Activated naive CD4-positive, alpha-beta T cell treated with anti-CD3 and anti-CD28 coated beads, Interleukin-2, amount 50 U/mL, for 24 hours (primary cell): Measurements from ENCODE around the gene CADM2.
"Not testable (repeated sequence)": the region's sequence is repeated elsewhere in the genome, so short reads cannot be mapped to it uniquely, and the experiment has no call there.

Experiments used
- H3K27ac Mint-ChIP-seq: one replicate; pipeline ENCODE4 v1.8.0; 2021; ENCODE audit warnings: mild to moderate bottlenecking, mixed read lengths
- H3K27me3 Mint-ChIP-seq: one replicate; pipeline ENCODE4 v1.8.0; 2021; ENCODE audit warnings: mixed read lengths
- H3K36me3 Mint-ChIP-seq: one replicate; pipeline ENCODE4 v1.8.0; 2021; ENCODE audit warnings: mixed read lengths
- H3K4me1 Mint-ChIP-seq: one replicate; pipeline ENCODE4 v1.8.0; 2021; ENCODE audit warnings: mixed read lengths
- H3K4me3 Mint-ChIP-seq: one replicate; pipeline ENCODE4 v1.8.0; 2021; ENCODE audit warnings: mild to moderate bottlenecking, mixed read lengths
- H3K9me3 Mint-ChIP-seq: one replicate; pipeline ENCODE4 v1.8.0; 2021; ENCODE audit warnings: mixed read lengths

The CADM2 gene

DNA sequence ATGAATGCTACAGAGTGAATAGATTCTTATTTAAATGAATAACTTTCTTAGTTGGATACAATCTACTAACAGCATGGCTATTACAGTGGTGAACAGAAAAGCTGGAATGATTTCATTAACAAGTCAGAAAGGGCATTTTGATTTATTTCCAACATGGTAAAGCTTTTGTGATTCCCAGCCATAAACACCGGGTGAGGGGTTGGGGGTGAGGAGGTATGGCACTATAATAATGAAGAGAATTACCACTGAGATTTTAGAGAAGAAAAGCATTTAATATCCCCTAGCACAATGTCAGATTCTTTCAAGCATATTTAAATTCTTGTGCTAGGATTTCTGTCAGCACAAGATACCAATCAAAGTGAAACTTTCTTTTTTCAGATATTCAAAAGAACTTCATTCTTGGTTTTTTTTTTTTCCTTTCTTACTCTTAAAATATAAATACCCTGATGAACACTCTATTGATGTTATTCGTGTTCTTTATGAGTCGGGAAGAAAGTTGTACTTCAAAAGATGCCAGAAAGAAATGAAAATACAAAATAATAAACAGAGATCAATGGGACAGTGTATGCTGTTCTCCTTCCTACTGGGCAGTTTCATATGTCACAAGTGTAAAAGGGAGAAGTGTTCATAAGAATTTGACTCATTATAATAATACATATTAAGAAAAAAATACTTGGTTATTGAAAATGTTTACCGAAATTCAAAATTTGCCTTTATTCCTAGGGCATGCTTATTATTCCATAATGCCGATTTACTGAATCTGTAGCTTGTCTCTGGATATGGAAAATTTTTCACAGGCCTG, 522.8 kb downstream of the CADM2 start:
- Mint-ChIP-seq H3K4me1 (no peaks in the 10 kb centered on the region), H3K27me3 (no peaks in the 10 kb centered on the region), H3K4me3 (no peak overlapping the region), H3K36me3 (no peaks in the 10 kb centered on the region), H3K9me3 (no peaks in the 10 kb centered on the region), H3K27ac (no peak overlapping the region)

DNA sequence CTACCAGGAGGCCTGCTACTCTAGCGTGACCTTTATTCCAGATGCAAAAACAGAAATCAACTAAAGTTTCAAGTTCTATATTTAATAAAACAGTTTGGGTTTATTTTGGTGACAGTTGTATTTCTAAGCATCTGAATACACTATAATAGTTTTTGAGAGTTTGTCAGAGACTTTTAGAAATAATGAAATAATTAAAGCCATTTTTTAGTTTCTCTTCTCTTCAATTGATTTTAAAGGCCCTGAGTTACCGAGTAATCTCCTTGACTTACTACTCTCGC, 523.4 kb downstream of the CADM2 start:
- Mint-ChIP-seq H3K9me3 (no peaks in the 10 kb centered on the region), H3K27me3 (no peaks in the 10 kb centered on the region), H3K4me3 (no peak overlapping the region), H3K4me1 (no peaks in the 10 kb centered on the region), H3K36me3 (no peaks in the 10 kb centered on the region), H3K27ac (no peak overlapping the region)

DNA sequence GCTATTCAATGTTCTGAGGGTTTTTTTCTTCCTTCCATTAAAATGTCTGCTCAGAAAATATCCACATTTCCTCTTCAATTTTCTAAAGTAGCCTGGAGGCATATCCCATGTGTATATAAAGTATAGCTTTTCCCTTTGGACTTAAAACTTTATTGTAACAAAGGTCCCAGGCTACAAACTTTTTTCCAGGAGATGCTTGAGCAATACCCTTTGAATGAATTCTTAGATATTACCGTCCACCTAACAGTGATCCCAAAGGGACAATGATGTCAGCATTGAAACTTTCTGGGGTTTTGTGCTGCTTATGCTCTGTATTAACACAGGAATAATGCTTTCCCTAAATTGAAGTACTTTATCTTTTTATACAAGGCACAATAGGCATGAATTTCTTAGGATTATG, 525.2 kb downstream of the CADM2 start:
- H3K9me3 Mint-ChIP-seq, result no peaks in the 10 kb centered on the region
- no peaks in the 10 kb centered on the region for H3K27me3 Mint-ChIP-seq
- H3K4me1 Mint-ChIP-seq, result no peaks in the 10 kb centered on the region
- H3K4me3 Mint-ChIP-seq, result no peak overlapping the region
- H3K27ac Mint-ChIP-seq, result no peak overlapping the region
- H3K36me3 Mint-ChIP-seq, result no peaks in the 10 kb centered on the region

DNA sequence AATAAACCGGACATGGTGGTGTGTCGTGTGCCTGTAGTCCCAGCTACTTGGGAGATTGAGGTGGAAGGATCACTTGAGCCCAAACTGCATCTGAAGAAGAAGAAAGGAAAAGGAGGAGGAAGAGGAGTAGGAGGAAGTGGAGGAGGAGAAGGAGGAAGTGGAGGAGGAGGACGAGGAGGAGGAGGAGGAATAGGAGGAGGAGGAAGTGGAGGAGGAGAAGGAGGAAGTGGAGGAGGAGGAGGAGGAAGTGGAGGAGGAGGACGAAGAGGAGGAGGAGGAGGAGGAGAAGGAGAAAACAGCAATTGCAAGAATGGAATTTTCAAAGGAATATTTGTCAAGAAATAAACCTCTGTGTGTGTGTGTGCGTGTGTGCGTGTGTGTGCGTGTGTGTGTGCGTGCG, 528.6 kb downstream of the CADM2 start:
- Mint-ChIP-seq H3K27ac (no peak overlapping the region), H3K4me1 (no peaks in the 10 kb centered on the region), H3K36me3 (no peaks in the 10 kb centered on the region), H3K27me3 (no peaks in the 10 kb centered on the region), H3K4me3 (no peak overlapping the region), H3K9me3 (no peaks in the 10 kb centered on the region)

DNA sequence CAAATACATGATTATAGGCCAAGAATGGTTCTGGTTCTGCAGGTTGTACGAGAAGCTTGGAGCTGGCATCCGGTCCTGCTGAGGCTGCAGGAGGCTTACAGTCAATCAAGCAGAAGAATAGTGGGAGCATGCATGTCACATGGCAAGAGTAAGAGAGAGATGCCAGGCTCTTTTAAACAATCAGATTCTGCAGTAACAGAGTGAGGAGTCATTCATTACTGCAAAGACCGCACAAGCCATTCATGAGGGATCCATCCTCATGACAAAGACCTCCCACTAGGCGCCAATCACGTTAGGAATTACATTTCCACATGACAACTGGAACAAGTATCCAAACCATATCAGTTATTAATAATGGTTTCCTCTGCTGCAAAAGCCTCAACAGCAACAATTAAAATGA, 536.8 kb downstream of the CADM2 start:
- Mint-ChIP-seq H3K4me3 (no peak overlapping the region), H3K36me3 (no peaks in the 10 kb centered on the region), H3K27me3 (no peaks in the 10 kb centered on the region), H3K27ac (no peak overlapping the region), H3K4me1 (no peaks in the 10 kb centered on the region), H3K9me3 (peaks cover 3% of the 10 kb centered on the region)

DNA sequence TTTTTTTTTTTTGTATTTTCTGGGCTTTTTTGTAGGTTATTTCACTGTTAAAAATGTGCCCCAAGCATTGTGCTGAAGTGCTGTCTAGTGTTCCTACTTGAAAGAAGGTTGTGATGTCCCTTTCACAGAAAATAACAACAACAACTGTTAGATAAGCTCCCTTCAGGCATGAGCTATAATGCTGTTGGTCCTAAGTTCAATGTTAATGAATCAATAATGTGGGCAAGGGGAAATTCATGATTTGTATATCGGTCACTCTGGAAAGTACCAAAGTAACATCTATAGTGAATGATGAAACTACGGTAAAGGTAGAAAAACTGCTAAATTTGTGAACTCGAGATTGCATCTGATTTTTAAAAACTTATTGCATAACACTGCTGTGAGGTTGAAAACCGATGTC, 539.4 kb downstream of the CADM2 start:
- H3K4me1 Mint-ChIP-seq, result no peaks in the 10 kb centered on the region
- no peak overlapping the region for H3K4me3 Mint-ChIP-seq
- no peaks in the 10 kb centered on the region for H3K27me3 Mint-ChIP-seq
- H3K36me3 Mint-ChIP-seq, result no peaks in the 10 kb centered on the region
- peaks cover 3% of the 10 kb centered on the region for H3K9me3 Mint-ChIP-seq
- H3K27ac Mint-ChIP-seq, result no peak overlapping the region

DNA sequence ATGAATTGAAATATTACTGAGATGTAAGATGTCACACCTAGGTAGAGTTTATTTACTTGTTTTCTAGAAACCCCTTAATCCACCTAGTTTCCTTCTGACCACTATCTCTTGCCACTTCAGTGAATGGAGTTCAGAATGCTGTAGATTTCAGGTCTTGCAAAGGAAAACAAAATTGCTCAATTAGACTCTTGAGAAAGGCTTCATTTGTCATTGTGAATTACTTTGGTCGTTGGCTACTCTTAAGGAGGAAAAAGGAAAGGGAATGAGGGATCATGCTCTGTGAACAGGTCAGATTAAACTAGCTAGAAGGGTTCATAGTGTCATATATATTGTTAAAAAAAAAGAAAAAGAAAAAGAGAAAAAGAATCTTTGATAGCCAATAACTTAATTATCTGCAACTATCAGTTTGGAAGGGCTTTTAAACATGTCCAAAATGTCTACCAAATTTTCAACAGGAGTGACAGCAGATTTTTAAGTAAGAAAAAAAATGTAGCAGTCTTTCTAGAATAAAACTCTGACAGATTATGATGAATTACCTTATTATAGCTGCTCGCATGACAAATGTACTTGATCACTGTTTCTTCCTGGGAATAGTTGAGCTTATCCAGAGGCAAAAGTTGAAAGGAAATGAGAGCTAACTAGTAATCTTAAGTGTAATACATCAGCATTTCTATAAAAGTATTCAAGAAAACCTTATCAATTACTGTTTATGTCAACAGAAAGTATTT, 543.5 kb downstream of the CADM2 start:
- no peak overlapping the region for H3K27ac Mint-ChIP-seq

DNA sequence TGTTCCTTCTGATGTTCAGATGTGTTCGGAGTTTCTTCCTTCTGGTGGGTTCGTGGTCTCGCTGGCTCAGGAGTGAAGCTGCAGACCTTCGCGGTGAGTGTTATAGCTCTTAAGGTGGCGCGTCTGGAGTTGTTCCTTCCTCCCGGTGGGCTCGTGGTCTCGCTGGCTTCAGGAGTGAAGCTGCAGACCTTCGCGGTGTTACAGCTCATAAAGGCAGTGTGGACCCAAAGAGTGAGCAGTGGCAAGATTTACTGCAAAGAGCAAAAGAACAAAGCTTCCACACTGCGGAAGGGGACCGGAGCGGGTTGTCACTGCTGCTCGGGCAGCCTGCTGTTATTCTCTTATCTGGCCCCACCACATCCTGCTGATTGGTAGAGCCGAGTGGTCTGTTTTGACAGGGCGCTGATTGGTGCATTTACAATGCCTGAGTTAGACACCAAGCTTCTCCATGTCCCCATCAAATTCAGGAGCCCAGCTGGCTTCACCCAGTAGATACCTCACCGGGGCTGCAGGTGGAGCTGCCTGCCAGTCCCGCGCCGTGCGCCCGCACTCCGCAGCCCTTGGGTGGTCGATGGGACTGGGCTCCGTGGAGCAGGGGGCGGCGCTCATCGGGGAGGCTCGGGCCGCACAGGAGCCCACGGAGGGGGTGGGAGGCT, 545.5 kb downstream of the CADM2 start:
- not testable (repeated sequence) for H3K27ac Mint-ChIP-seq, H3K9me3 Mint-ChIP-seq, H3K36me3 Mint-ChIP-seq, H3K4me1 Mint-ChIP-seq, H3K27me3 Mint-ChIP-seq
- H3K4me3 Mint-ChIP-seq, result peak overlapping the region; percentile 43

More for the DNA sequence above, 543.5 kb downstream of the CADM2 start:
- no peaks in the 10 kb centered on the region for H3K4me1 Mint-ChIP-seq
- H3K27me3 Mint-ChIP-seq, result no peaks in the 10 kb centered on the region
- no peaks in the 10 kb centered on the region for H3K9me3 Mint-ChIP-seq
- no peaks in the 10 kb centered on the region for H3K36me3 Mint-ChIP-seq
- no peak overlapping the region for H3K4me3 Mint-ChIP-seq

DNA sequence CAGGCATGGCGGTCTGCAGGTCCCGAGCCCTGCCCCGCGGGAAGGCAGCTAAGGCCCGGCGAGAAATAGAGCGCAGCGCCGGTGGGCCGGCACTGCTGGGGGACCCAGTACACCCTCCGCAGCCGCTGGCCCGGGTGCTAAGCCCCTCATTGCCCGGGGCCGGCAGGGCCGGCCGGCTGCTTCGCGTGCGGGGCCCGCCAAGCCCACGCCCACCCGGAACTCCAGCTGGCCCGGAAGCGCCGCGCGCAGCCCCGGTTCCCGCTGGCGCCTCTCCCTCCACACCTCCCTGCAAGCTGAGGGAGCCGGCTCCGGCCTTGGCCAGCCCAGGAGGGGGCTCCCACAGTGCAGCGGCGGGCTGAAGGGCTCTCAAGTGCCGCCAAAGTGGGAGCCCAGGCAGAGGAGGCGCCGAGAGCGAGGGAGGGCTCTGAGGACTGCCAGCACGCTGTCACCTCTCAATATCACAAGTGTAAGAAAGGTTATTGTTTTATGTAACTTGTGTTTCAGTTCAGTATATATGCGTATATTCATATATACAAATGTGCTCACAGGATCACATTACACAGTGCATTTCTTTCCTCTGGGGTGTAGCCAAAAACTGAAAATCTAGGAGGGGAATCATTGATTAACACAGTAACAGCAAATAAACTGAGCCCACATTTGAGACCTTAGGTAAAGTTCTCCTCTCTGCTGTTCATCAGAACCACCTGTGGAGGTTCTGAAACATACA, 546.2 kb downstream of the CADM2 start:
- not testable (repeated sequence) for H3K27ac Mint-ChIP-seq, H3K4me3 Mint-ChIP-seq, H3K27me3 Mint-ChIP-seq, H3K4me1 Mint-ChIP-seq, H3K9me3 Mint-ChIP-seq, H3K36me3 Mint-ChIP-seq

DNA sequence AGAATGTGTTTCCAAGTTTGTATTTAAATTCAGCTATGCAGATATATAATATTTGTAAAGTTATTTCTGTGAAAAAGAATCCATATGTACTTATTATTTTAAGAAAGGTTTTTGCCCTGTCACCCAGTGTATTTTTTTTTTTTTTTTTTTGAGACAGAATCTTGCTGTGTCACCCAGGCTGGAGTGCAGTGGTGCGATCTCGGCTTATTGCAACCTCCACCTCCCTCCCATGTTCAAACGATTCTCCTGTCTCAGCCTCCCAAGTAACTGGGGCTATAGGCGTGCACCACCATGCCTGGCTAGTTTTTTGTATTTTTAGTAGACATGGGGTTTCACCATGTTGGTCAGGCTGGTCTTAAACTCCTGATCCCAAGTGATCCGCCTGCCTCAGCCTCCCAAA, 548.3 kb downstream of the CADM2 start:
- H3K9me3 Mint-ChIP-seq, H3K27ac Mint-ChIP-seq, H3K27me3 Mint-ChIP-seq, H3K4me3 Mint-ChIP-seq, H3K4me1 Mint-ChIP-seq, H3K36me3 Mint-ChIP-seq: not testable (repeated sequence)

DNA sequence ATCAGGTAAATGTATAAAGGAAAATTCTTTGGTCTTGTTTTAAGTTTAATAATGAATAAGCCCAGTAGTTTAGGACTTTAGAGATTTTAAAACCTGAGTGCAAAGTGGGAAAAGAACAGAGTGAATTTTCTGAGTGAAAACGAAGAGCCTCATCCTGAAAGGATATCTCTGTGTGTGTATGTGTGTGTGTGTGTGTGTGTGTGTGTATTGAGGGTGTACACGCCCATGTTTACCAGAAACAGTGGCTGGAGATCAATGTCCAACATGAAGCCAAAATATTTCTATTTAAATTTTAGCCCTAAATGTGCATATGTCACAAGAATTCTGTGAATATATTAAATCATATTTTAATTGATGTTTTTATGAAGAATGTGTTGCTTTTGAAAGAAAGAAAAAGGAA, 549.9 kb downstream of the CADM2 start:
- no peak overlapping the region for H3K27ac Mint-ChIP-seq
- H3K9me3 Mint-ChIP-seq, result no peaks in the 10 kb centered on the region
- H3K4me3 Mint-ChIP-seq, result no peak overlapping the region
- H3K4me1 Mint-ChIP-seq, result no peaks in the 10 kb centered on the region
- no peaks in the 10 kb centered on the region for H3K27me3 Mint-ChIP-seq
- H3K36me3 Mint-ChIP-seq, result no peaks in the 10 kb centered on the region

DNA sequence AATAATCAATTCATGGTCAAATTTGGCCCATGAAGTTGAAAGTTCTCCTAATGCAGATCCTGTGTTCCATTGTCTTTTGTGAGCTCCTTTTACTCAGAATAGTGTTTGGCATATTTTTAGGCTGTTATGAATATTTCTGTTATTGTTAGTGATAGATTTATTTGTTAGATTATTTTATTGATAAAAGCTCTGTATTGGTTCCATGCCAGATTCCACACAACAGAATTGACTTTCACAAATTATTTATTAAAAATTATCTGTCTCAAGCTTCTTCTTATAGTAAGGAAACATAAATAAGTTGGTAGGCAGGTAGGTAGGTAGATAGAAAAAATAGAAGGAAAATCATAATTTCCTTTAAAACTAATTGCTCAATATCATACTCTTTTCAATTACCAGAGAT, 557.4 kb downstream of the CADM2 start:
- Mint-ChIP-seq H3K4me1 (no peaks in the 10 kb centered on the region), H3K9me3 (no peaks in the 10 kb centered on the region), H3K36me3 (no peaks in the 10 kb centered on the region), H3K27ac (no peak overlapping the region), H3K4me3 (no peak overlapping the region), H3K27me3 (no peaks in the 10 kb centered on the region)

DNA sequence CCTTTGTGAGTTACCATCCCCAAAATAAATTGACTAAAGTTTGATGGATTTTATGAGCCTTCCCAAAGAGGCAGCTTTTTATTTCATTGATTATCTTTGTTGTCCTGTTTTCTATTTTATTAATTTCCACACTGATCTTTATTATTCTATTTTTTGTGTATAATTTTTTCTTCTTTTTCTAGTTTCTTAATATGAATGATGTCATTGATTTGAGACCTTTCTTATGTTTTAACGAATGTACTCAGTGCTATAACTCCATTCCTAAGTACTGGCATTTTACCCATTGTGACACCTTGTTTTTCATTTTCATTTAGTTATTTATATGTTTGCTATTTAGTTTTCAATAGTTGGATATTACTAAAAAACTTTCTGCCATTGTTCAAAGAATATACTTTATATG, 565.3 kb downstream of the CADM2 start:
- Mint-ChIP-seq H3K4me3 (no peak overlapping the region), H3K27me3 (no peaks in the 10 kb centered on the region), H3K36me3 (no peaks in the 10 kb centered on the region), H3K4me1 (no peaks in the 10 kb centered on the region), H3K9me3 (peaks cover 8% of the 10 kb centered on the region), H3K27ac (no peak overlapping the region)

DNA sequence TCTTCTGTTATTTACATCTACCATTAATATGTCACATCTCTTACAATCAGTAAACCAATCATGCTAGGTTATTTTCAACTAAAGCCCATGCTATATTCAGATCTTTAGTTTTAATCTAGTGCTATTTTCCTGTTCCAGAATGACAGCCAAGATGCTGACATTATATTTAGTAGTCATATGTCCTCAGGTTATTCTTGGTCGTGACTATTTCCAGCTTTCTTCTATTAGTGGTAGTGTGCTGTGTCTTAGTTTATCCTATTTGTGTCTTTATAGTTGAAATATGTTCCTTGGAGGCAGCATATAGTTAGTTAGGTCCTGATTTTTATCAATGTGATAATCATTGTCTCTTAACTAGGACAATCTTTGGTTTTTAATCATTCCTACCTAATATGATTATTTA, 566.5 kb downstream of the CADM2 start:
- H3K36me3 Mint-ChIP-seq, result no peaks in the 10 kb centered on the region
- no peaks in the 10 kb centered on the region for H3K4me1 Mint-ChIP-seq
- peaks cover 8% of the 10 kb centered on the region for H3K9me3 Mint-ChIP-seq
- H3K27ac Mint-ChIP-seq, result no peak overlapping the region
- no peaks in the 10 kb centered on the region for H3K27me3 Mint-ChIP-seq
- H3K4me3 Mint-ChIP-seq, result no peak overlapping the region

DNA sequence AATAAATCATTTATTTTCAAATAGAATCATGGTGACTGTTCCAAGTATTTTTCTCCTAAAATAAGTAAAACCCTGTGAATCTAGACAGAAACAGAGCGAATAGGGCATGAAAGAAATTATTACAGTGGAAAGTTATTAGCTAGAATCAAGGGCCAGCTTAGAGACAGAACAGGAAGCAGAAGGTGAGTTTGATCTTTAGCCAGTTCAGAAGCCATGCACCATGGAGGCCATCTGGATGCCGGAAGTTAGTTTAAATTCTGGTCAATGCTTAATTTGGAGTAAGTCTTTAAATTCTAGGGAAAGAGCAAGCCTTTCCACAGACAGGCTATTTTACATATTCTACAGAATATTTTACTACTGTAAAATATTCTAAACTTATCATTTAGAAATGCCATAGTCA, 574.8 kb downstream of the CADM2 start:
- Mint-ChIP-seq H3K27me3 (no peaks in the 10 kb centered on the region), H3K9me3 (peaks cover 5% of the 10 kb centered on the region)

DNA sequence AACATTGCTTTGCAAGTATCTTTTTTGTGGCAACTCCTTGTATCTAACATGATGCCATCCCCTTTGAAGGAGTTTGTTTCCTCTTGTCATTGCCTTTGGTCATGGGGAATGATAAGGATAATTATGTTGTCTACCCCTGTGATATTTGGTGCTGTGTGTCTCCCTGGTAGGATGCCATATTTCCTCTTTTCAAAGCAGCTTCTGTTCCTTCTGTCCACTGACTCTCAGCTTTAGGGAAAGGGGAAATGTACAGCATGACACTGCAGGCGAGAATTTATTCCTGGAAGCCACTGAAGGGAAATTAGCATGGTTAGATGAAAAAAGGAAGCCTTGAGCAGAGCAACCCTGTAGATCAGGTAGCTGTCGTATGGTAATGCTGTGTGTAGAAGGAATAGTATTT, 576.7 kb downstream of the CADM2 start:
- no peak overlapping the region for H3K27ac Mint-ChIP-seq
- no peaks in the 10 kb centered on the region for H3K4me1 Mint-ChIP-seq
- no peaks in the 10 kb centered on the region for H3K27me3 Mint-ChIP-seq
- no peak overlapping the region for H3K4me3 Mint-ChIP-seq
- H3K9me3 Mint-ChIP-seq, result peaks cover 5% of the 10 kb centered on the region
- H3K36me3 Mint-ChIP-seq, result no peaks in the 10 kb centered on the region

More for the DNA sequence above, 574.8 kb downstream of the CADM2 start:
- no peak overlapping the region for H3K27ac Mint-ChIP-seq
- H3K4me3 Mint-ChIP-seq, result no peak overlapping the region
- no peaks in the 10 kb centered on the region for H3K4me1 Mint-ChIP-seq
- no peaks in the 10 kb centered on the region for H3K36me3 Mint-ChIP-seq
